Measurements from ENCODE around the gene GORASP2. TPM values are rescaled to one million over a fixed set of nuclear protein-coding genes. Genes with fewer than 3 reads are reported as not detected.

The GORASP2 gene
- total RNA-seq, 1 donor from 2014 or later = 126 TPM

DNA sequence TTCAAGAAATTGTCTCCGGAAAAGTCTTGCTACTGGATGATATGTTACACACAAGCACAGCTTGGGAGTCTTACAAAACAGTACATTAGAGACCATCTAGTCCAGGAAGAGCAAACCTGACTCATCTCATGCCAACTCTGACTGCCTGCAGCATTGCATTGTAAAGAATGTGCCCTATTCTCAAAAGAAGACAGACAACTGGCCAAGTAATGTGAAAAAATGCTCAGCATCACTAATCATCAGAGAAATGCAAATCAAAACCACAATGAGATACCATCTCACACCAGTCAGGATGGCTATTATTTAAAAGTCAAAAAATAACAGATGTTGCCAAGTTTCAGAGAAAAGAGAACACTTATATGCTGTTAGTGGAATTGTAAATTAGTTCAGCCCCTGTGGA is 42.7 kb upstream of the GORASP2 start:
- Mint-ChIP-seq H3K9me3 (ENCODE audit: low read depth) (no peaks in the 10 kb centered on the region), H3K4me1 (ENCODE audit: low read depth) (no peaks in the 10 kb centered on the region), H3K27ac (ENCODE audit: unreplicated experiment) (no peak overlapping the region), H3K36me3 (ENCODE audit: low read depth) (no peaks in the 10 kb centered on the region), H3K27me3 (ENCODE audit: low read depth) (peaks cover 27% of the 10 kb centered on the region), H3K4me3 (ENCODE audit: unreplicated experiment) (no peak overlapping the region)
- TF ChIP-seq, protein P1, sequence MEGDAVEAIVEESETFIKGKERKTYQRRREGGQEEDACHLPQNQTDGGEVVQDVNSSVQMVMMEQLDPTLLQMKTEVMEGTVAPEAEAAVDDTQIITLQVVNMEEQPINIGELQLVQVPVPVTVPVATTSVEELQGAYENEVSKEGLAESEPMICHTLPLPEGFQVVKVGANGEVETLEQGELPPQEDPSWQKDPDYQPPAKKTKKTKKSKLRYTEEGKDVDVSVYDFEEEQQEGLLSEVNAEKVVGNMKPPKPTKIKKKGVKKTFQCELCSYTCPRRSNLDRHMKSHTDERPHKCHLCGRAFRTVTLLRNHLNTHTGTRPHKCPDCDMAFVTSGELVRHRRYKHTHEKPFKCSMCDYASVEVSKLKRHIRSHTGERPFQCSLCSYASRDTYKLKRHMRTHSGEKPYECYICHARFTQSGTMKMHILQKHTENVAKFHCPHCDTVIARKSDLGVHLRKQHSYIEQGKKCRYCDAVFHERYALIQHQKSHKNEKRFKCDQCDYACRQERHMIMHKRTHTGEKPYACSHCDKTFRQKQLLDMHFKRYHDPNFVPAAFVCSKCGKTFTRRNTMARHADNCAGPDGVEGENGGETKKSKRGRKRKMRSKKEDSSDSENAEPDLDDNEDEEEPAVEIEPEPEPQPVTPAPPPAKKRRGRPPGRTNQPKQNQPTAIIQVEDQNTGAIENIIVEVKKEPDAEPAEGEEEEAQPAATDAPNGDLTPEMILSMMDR (IDR thresholded peaks at IDR 0.05) = no peak
- DNase-seq (ENCODE audit: low spot score) = no peak

GRCh38 chr2:170887496-170887895 is 41.6 kb upstream of the GORASP2 start:
- H3K4me3 Mint-ChIP-seq (ENCODE audit: unreplicated experiment) = no peak overlapping the region
- no peak for DNase-seq (ENCODE audit: low spot score)
- H3K27ac Mint-ChIP-seq (ENCODE audit: unreplicated experiment) = no peak overlapping the region
- no peaks in the 10 kb centered on the region for H3K9me3 Mint-ChIP-seq (ENCODE audit: low read depth)
- TF ChIP-seq, protein P1 (IDR thresholded peaks at IDR 0.05) = no peak
- no peaks in the 10 kb centered on the region for H3K4me1 Mint-ChIP-seq (ENCODE audit: low read depth)
- H3K36me3 Mint-ChIP-seq (ENCODE audit: low read depth) = no peaks in the 10 kb centered on the region
- H3K27me3 Mint-ChIP-seq (ENCODE audit: low read depth) = peaks cover 16% of the 10 kb centered on the region

DNA sequence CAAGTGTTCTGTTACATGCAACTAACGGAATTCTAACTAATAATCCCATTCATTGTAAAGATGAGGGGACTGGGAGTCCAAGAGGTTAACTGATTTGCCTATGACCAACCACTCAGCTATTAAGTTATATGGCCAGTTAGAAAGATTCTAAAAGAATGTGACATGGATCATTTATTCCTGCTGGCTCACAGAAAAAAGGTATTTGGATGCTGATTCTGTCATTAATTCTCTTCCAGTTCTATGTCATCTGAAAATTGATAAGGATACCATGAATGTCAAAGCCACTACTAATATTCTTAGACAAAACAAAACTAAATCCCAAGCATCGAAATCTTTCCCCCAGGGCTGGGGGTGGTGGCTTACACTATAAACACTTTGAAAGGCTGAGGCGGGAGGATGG is 41.2 kb upstream of the GORASP2 start:
- H3K4me3 Mint-ChIP-seq (ENCODE audit: unreplicated experiment) = no peak overlapping the region
- DNase-seq (ENCODE audit: low spot score) = no peak

DNA sequence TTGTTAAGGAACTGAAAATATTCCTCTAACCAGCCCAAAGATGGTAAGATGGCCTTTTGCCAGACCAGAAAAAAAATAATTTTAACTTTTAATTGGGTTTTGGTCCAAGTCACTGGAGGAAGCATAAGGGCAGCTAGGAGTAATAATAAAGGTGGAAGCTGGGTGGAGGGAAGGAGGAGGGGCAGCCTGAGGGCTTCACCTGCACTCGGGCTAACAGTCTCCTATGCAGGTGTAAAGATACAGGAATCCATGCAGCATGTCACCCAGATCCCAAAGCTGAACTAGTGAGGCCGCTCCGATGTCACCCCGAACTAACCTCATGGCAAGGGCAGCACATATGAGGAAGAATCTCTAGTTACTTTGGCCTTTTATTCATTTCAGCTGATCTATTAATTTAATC is 37.2 kb upstream of the GORASP2 start:
- no peak for DNase-seq (ENCODE audit: low spot score)
- Mint-ChIP-seq H3K27ac (ENCODE audit: unreplicated experiment) (no peak overlapping the region), H3K27me3 (ENCODE audit: low read depth) (peaks cover 10% of the 10 kb centered on the region), H3K4me1 (ENCODE audit: low read depth) (peaks cover 4% of the 10 kb centered on the region), H3K36me3 (ENCODE audit: low read depth) (no peaks in the 10 kb centered on the region), H3K9me3 (ENCODE audit: low read depth) (no peaks in the 10 kb centered on the region), H3K4me3 (ENCODE audit: unreplicated experiment) (no peak overlapping the region)
- TF ChIP-seq, protein P1 (IDR thresholded peaks at IDR 0.05) = no peak

More for the DNA sequence above, 41.2 kb upstream of the GORASP2 start:
- TF ChIP-seq, protein P1 (IDR thresholded peaks at IDR 0.05) = no peak
- H3K9me3 Mint-ChIP-seq (ENCODE audit: low read depth) = no peaks in the 10 kb centered on the region
- no peak overlapping the region for H3K27ac Mint-ChIP-seq (ENCODE audit: unreplicated experiment)
- peaks cover 14% of the 10 kb centered on the region for H3K27me3 Mint-ChIP-seq (ENCODE audit: low read depth)
- H3K4me1 Mint-ChIP-seq (ENCODE audit: low read depth) = no peaks in the 10 kb centered on the region
- H3K36me3 Mint-ChIP-seq (ENCODE audit: low read depth) = no peaks in the 10 kb centered on the region

DNA sequence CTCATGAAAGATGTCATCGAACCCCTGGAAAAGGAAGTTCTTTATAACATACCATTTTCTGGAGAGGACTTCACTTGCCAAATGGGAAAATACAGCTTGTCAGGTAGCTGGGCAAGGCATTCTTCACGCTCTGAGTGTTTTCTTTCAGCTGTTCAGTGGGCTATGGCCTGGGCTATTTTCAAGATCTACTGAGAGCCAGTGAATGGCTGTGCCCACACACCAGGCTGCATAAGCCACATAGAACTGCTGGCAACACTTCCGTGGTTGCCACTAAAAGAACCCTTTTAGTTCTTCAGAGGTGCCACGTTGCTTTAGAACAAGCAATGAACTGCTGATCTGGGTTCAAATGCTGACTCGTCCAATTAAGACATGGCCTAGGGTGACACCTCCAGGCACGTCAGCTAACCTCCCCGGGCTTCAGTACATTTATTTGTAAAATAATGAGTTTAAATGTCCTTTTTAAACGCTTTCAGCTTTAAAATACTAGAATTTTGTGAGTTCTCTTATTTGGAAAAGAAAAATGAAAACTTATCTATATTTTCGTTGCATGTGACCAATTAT is 36.6 kb upstream of the GORASP2 start:
- Mint-ChIP-seq H3K4me3 (ENCODE audit: unreplicated experiment) (no peak overlapping the region), H3K27me3 (ENCODE audit: low read depth) (peaks cover 10% of the 10 kb centered on the region), H3K4me1 (ENCODE audit: low read depth) (peaks cover 4% of the 10 kb centered on the region), H3K9me3 (ENCODE audit: low read depth) (no peaks in the 10 kb centered on the region), H3K27ac (ENCODE audit: unreplicated experiment) (no peak overlapping the region), H3K36me3 (ENCODE audit: low read depth) (no peaks in the 10 kb centered on the region)
- TF ChIP-seq, protein P1 (IDR thresholded peaks at IDR 0.05) = no peak
- DNase-seq (ENCODE audit: low spot score) = no peak
